ENCODE measurements around the gene ZSWIM1.
"Not testable (repeated sequence)": the region's sequence is repeated elsewhere in the genome, so short reads cannot be mapped to it uniquely, and the experiment has no call there.

Gene ZSWIM1

DNA sequence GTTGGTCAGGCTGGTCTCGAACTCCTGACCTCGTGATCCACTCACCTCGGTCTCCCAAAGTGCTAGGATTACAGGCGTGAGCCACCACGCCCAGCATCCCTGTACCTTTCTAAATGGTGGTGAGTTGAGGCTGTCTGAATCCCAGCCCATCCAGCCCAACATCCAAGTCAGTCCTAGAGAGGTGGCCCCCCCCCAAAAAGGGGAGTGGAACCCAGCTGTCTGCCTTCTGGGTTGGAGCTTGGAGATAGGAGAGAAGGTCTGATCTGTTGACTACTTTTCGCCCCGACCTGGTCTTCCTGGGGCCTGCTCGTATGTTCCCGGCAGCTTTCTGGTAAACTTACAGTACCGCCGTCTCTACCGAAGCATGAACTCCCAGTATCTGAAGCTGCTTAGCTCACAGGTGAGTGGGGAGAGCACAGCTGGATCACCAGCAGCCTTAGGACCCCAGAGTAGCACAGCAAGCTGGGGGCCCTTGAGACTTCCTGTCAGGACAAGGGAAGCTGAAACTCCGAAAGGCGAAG is 15.7 kb downstream of the ZSWIM1 start:
- H3K9ac ChIP-seq (ENCODE audit: insufficient read length, low read depth): no peak overlapping the region
- H3K9me3 ChIP-seq (ENCODE audit: insufficient read depth, low read length): no peaks in the 10 kb centered on the region
- H3K36me3 ChIP-seq (ENCODE audit: insufficient read depth, insufficient read length, low read length): peaks cover 79% of the 10 kb centered on the region
- no peaks in the 10 kb centered on the region for H3K27me3 ChIP-seq (ENCODE audit: insufficient read depth, insufficient read length)
- TF ChIP-seq SUZ12 (IDR thresholded peaks at IDR 0.05; ENCODE audit: extremely low read depth, insufficient read depth, insufficient read length): no peak
- TF ChIP-seq ZNF274 (IDR thresholded peaks at IDR 0.05; ENCODE audit: low read depth, low read length): no peak
- TF ChIP-seq YY1 (IDR thresholded peaks at IDR 0.05; ENCODE audit: insufficient read depth, insufficient read length): no peak
- H3K4me3 ChIP-seq (ENCODE audit: insufficient read length, low read depth): no peak overlapping the region
- DNase-seq (ENCODE audit: low read depth, low spot score): no peak
- H3K4me1 ChIP-seq (ENCODE audit: insufficient read depth, insufficient read length): no peaks in the 10 kb centered on the region

- H3K27me3 ChIP-seq (ENCODE audit: insufficient read depth, insufficient read length): no peaks in the 10 kb centered on the region
- no peaks in the 10 kb centered on the region for H3K4me1 ChIP-seq (ENCODE audit: insufficient read depth, insufficient read length)
- H3K9ac ChIP-seq (ENCODE audit: insufficient read length, low read depth): no peak overlapping the region
- H3K36me3 ChIP-seq (ENCODE audit: insufficient read depth, insufficient read length, low read length): peaks cover 84% of the 10 kb centered on the region
- H3K9me3 ChIP-seq (ENCODE audit: insufficient read depth, low read length): no peaks in the 10 kb centered on the region
- DNase-seq (ENCODE audit: low read depth, low spot score): no peak
- TF ChIP-seq SUZ12 (IDR thresholded peaks at IDR 0.05; ENCODE audit: extremely low read depth, insufficient read depth, insufficient read length) (no peak), YY1 (IDR thresholded peaks at IDR 0.05; ENCODE audit: insufficient read depth, insufficient read length) (no peak), ZNF274 (IDR thresholded peaks at IDR 0.05; ENCODE audit: low read depth, low read length) (no peak)
- no peak overlapping the region for H3K4me3 ChIP-seq (ENCODE audit: insufficient read length, low read depth)
Observed at GRCh38 chr20:45897289-45897688, 16.3 kb downstream of the ZSWIM1 start.

DNA sequence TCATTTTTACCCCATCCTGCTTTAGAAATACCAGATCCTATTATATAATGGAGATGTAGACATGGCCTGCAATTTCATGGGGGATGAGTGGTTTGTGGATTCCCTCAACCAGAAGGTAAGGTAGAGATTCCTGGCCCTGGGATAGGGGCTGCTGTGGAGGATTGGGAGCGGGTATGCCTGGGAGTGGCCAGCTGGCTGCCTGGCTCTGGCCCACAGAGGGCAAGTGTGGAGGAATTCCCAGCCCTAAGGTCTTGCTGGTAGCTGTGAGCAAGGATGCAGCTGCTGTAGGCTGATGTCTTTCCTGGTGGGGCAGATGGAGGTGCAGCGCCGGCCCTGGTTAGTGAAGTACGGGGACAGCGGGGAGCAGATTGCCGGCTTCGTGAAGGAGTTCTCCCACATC is 16.7 kb downstream of the ZSWIM1 start:
- Histone ChIP-seq H3K9ac (ENCODE audit: insufficient read length, low read depth) (no peak overlapping the region), H3K9me3 (ENCODE audit: insufficient read depth, low read length) (no peaks in the 10 kb centered on the region), H3K4me3 (ENCODE audit: insufficient read length, low read depth) (no peak overlapping the region), H3K27me3 (ENCODE audit: insufficient read depth, insufficient read length) (no peaks in the 10 kb centered on the region), H3K36me3 (ENCODE audit: insufficient read depth, insufficient read length, low read length) (peaks cover 84% of the 10 kb centered on the region), H3K4me1 (ENCODE audit: insufficient read depth, insufficient read length) (no peaks in the 10 kb centered on the region)
- DNase-seq (ENCODE audit: low read depth, low spot score): no peak
- TF ChIP-seq ZNF274 (IDR thresholded peaks at IDR 0.05; ENCODE audit: low read depth, low read length) (no peak), SUZ12 (IDR thresholded peaks at IDR 0.05; ENCODE audit: extremely low read depth, insufficient read depth, insufficient read length) (no peak), YY1 (IDR thresholded peaks at IDR 0.05; ENCODE audit: insufficient read depth, insufficient read length) (no peak)

GRCh38 chr20:45898285-45898684 is 17.3 kb downstream of the ZSWIM1 start:
- H3K9ac ChIP-seq (ENCODE audit: insufficient read length, low read depth): no peak overlapping the region
- no peaks in the 10 kb centered on the region for H3K9me3 ChIP-seq (ENCODE audit: insufficient read depth, low read length)
- no peaks in the 10 kb centered on the region for H3K27me3 ChIP-seq (ENCODE audit: insufficient read depth, insufficient read length)
- no peak for TF ChIP-seq SUZ12 (IDR thresholded peaks at IDR 0.05; ENCODE audit: extremely low read depth, insufficient read depth, insufficient read length)
- TF ChIP-seq YY1 (IDR thresholded peaks at IDR 0.05; ENCODE audit: insufficient read depth, insufficient read length): no peak
- TF ChIP-seq ZNF274 (IDR thresholded peaks at IDR 0.05; ENCODE audit: low read depth, low read length): no peak
- H3K36me3 ChIP-seq (ENCODE audit: insufficient read depth, insufficient read length, low read length): peaks cover 84% of the 10 kb centered on the region
- no peaks in the 10 kb centered on the region for H3K4me1 ChIP-seq (ENCODE audit: insufficient read depth, insufficient read length)
- DNase-seq (ENCODE audit: low read depth, low spot score): no peak
- H3K4me3 ChIP-seq (ENCODE audit: insufficient read length, low read depth): no peak overlapping the region

GRCh38 chr20:45899046-45899835 is 18.2 kb downstream of the ZSWIM1 start:
- no peak overlapping the region for H3K4me3 ChIP-seq (ENCODE audit: insufficient read length, low read depth)
- H3K27me3 ChIP-seq (ENCODE audit: insufficient read depth, insufficient read length): no peaks in the 10 kb centered on the region
- H3K36me3 ChIP-seq (ENCODE audit: insufficient read depth, insufficient read length, low read length): peaks cover 88% of the 10 kb centered on the region
- no peak for TF ChIP-seq SUZ12 (IDR thresholded peaks at IDR 0.05; ENCODE audit: extremely low read depth, insufficient read depth, insufficient read length)
- TF ChIP-seq ZNF274 (IDR thresholded peaks at IDR 0.05; ENCODE audit: low read depth, low read length): no peak
- no peak for TF ChIP-seq YY1 (IDR thresholded peaks at IDR 0.05; ENCODE audit: insufficient read depth, insufficient read length)
- H3K9ac ChIP-seq (ENCODE audit: insufficient read length, low read depth): no peak overlapping the region
- no peak for DNase-seq (ENCODE audit: low read depth, low spot score)
- H3K4me1 ChIP-seq (ENCODE audit: insufficient read depth, insufficient read length): no peaks in the 10 kb centered on the region
- no peaks in the 10 kb centered on the region for H3K9me3 ChIP-seq (ENCODE audit: insufficient read depth, low read length)

- H3K4me3 ChIP-seq (ENCODE audit: insufficient read length, low read depth); H3K9ac ChIP-seq (ENCODE audit: insufficient read length, low read depth); H3K9me3 ChIP-seq (ENCODE audit: insufficient read depth, low read length); DNase-seq (ENCODE audit: low read depth, low spot score); H3K27me3 ChIP-seq (ENCODE audit: insufficient read depth, insufficient read length); H3K4me1 ChIP-seq (ENCODE audit: insufficient read depth, insufficient read length): not testable (repeated sequence)
- H3K36me3 ChIP-seq (ENCODE audit: insufficient read depth, insufficient read length, low read length): peaks cover 93% of the 10 kb centered on the region
Observed at GRCh38 chr20:45901332-45901731, 20.3 kb downstream of the ZSWIM1 start.

- DNase-seq (ENCODE audit: low read depth, low spot score): no peak
- peaks cover 7% of the 10 kb centered on the region for H3K4me1 ChIP-seq (ENCODE audit: insufficient read depth, insufficient read length)
- H3K36me3 ChIP-seq (ENCODE audit: insufficient read depth, insufficient read length, low read length): peaks cover 91% of the 10 kb centered on the region
- H3K9ac ChIP-seq (ENCODE audit: insufficient read length, low read depth): no peak overlapping the region
- no peak overlapping the region for H3K4me3 ChIP-seq (ENCODE audit: insufficient read length, low read depth)
- H3K27me3 ChIP-seq (ENCODE audit: insufficient read depth, insufficient read length): no peaks in the 10 kb centered on the region
- no peaks in the 10 kb centered on the region for H3K9me3 ChIP-seq (ENCODE audit: insufficient read depth, low read length)
- TF ChIP-seq ZNF274 (IDR thresholded peaks at IDR 0.05; ENCODE audit: low read depth, low read length): no peak
- no peak for TF ChIP-seq SUZ12 (IDR thresholded peaks at IDR 0.05; ENCODE audit: extremely low read depth, insufficient read depth, insufficient read length)
- TF ChIP-seq YY1 (IDR thresholded peaks at IDR 0.05; ENCODE audit: insufficient read depth, insufficient read length): no peak
Observed at GRCh38 chr20:45902199-45902701, 21.2 kb downstream of the ZSWIM1 start.

Data from NT2/D1 (cell line).